ENCODE measurements around the gene SLC22A5.

GRCh38 chr5:132394667-132395259 is 25.3 kb downstream of the SLC22A5 start:
- TF ChIP-seq, protein P1, sequence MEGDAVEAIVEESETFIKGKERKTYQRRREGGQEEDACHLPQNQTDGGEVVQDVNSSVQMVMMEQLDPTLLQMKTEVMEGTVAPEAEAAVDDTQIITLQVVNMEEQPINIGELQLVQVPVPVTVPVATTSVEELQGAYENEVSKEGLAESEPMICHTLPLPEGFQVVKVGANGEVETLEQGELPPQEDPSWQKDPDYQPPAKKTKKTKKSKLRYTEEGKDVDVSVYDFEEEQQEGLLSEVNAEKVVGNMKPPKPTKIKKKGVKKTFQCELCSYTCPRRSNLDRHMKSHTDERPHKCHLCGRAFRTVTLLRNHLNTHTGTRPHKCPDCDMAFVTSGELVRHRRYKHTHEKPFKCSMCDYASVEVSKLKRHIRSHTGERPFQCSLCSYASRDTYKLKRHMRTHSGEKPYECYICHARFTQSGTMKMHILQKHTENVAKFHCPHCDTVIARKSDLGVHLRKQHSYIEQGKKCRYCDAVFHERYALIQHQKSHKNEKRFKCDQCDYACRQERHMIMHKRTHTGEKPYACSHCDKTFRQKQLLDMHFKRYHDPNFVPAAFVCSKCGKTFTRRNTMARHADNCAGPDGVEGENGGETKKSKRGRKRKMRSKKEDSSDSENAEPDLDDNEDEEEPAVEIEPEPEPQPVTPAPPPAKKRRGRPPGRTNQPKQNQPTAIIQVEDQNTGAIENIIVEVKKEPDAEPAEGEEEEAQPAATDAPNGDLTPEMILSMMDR (IDR thresholded peaks at IDR 0.05 in 2 of 3, conservative IDR thresholded peaks at IDR 0.05 in 1 of 3; ENCODE audit: control insufficient read depth in 2 of 3, extremely low read depth in 1 of 3, insufficient read depth in 1 of 3, low read depth in 3 of 3, low read length in 3 of 3) = no peak
- TF ChIP-seq RCOR1 (conservative IDR thresholded peaks at IDR 0.05; ENCODE audit: low read depth, low read length) (no peak), NKRF (conservative IDR thresholded peaks at IDR 0.05) (no peak), PAX8 (IDR thresholded peaks at IDR 0.05) (no peak), POLR2A (IDR thresholded peaks at IDR 0.05; ENCODE audit: low read depth, low read length) (no peak)

Measured in GM12878 (cell line).